Activated CD8-positive, alpha-beta T cell treated with anti-CD3 and anti-CD28 coated beads for 36 hours (primary cell): ENCODE data around the gene DHTKD1. TPM values are rescaled to one million over a fixed set of nuclear protein-coding genes. Genes with fewer than 3 reads are reported as not detected.
A peak's percentile ranks its signal among the peaks of the same experiment; 100 is the strongest.

Experiments used
- ATAC-seq: fragments of 200-7000 bp; cut with Tn5 transposase; one replicate; pipeline ENCODE4 v1.10.0; 2021; ENCODE audit warnings: mild to moderate bottlenecking, moderate library complexity
- CTCF ChIA-PET: fragments of 350-600 bp; sonication (Branson Sonifier 250); formaldehyde crosslinking; loops from one replicate; lab custom pipeline; 2021; ENCODE audit warnings: antibody characterized with exemption; lab: Charles Lee
- POLR2A ChIA-PET: fragments of 350-600 bp; sonication (Branson Sonifier 250); formaldehyde crosslinking; loops from one replicate; lab custom pipeline; 2021; ENCODE audit warnings: antibody characterized with exemption; lab: Charles Lee
- DNase-seq: peaks from one replicate; pipeline ENCODE4 v3.0.0-alpha.2; 2020
- H3K27ac Mint-ChIP-seq: one replicate; pipeline ENCODE4 v1.8.0; 2021; ENCODE audit warnings: mild to moderate bottlenecking, mixed read lengths
- H3K27me3 Mint-ChIP-seq: one replicate; pipeline ENCODE4 v1.8.0; 2021; ENCODE audit warnings: mixed read lengths
- H3K36me3 Mint-ChIP-seq: one replicate; pipeline ENCODE4 v1.8.0; 2021; ENCODE audit warnings: low read depth, mixed read lengths
- H3K4me1 Mint-ChIP-seq: one replicate; pipeline ENCODE4 v1.8.0; 2021; ENCODE audit warnings: low read depth, mixed read lengths
- H3K4me3 Mint-ChIP-seq: one replicate; pipeline ENCODE4 v1.8.0; 2021; ENCODE audit warnings: mild to moderate bottlenecking, moderate library complexity, mixed read lengths
- H3K9me3 Mint-ChIP-seq: one replicate; pipeline ENCODE4 v1.8.0; 2021; ENCODE audit warnings: mixed read lengths
- CTCF ChIP-seq: fragments of 200-600 bp; IDR thresholded peaks from one replicate; pipeline ENCODE4 v1.8.0; 2022; ENCODE audit warnings: antibody characterized with exemption, mild to moderate bottlenecking
- intact Hi-C: fragments of 100-400 bp; cut with micrococcal nuclease; formaldehyde crosslinking; loops from one replicate; pipeline ENCODE4 v1.10.0; 2022
- total RNA-seq, 2 experiments: library from RNA; stranded (reverse); gene quantifications; one replicate each; pipeline ENCODE4 v1.2.3, GENCODE V29; 2021

DHTKD1 gene
- total RNA-seq, 2 experiments from 2014 or later: 13.1 to 13.5 TPM

GRCh38 chr10:12097791-12098190, 29.0 kb downstream of the DHTKD1 start:
- no peak overlapping the region for H3K4me3 Mint-ChIP-seq
- peaks cover 16% of the 10 kb centered on the region for H3K36me3 Mint-ChIP-seq
- H3K9me3 Mint-ChIP-seq: no peaks in the 10 kb centered on the region

GRCh38 chr10:12098966-12099365, 30.2 kb downstream of the DHTKD1 start:
- DNase-seq (no peak), ATAC-seq (no peak)
- ChIA-PET POLR2A (interaction anchor here (0.6 to 1.0 kb wide), 2 partner anchors 20 to 97 kb away, joined by 3 read pairs; partner anchors contain the start of genes CDC123 and NUDT5), CTCF (no interaction called here)
- no peak for TF ChIP-seq CTCF
- no peaks in the 10 kb centered on the region for H3K9me3 Mint-ChIP-seq
- no peak overlapping the region for H3K27ac Mint-ChIP-seq
- no peaks in the 10 kb centered on the region for H3K4me1 Mint-ChIP-seq
- H3K27me3 Mint-ChIP-seq: no peaks in the 10 kb centered on the region
- peaks cover 21% of the 10 kb centered on the region for H3K36me3 Mint-ChIP-seq
- intact Hi-C loops: no loop called here
- no peak overlapping the region for H3K4me3 Mint-ChIP-seq

More at GRCh38 chr10:12097791-12098190, 29.0 kb downstream of the DHTKD1 start:
- ChIA-PET CTCF (no interaction called here), POLR2A (no interaction called here)
- H3K27ac Mint-ChIP-seq: no peak overlapping the region
- intact Hi-C loops: no loop called here
- no peak for ATAC-seq
- no peaks in the 10 kb centered on the region for H3K27me3 Mint-ChIP-seq
- no peaks in the 10 kb centered on the region for H3K4me1 Mint-ChIP-seq
- DNase-seq: no peak
- TF ChIP-seq CTCF: no peak

DNA sequence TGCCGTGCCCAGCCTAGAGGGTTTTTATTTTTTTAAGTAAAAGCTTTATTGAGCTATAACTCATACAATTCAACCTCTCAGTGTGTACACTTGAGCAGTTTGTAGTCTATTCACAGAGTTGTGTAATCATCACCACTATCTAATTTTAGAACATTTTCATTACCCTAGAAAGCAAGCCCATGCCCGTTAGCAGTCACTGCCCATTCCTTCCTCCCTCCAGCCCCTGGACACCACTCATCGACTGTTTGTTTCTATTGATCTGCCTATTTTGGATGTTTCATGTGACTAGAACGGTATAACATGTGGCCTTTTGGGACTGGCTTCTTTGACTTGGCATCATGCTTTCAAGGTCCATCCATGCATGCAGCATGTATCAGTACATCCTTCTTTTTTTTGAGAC, 35.0 kb downstream of the DHTKD1 start:
- intact Hi-C loops: no loop called here
- H3K4me3 Mint-ChIP-seq: no peak overlapping the region
- H3K36me3 Mint-ChIP-seq: peaks cover 33% of the 10 kb centered on the region
- POLR2A ChIA-PET: no interaction called here
- ATAC-seq (no peak), DNase-seq (no peak)
- H3K4me1 Mint-ChIP-seq: no peaks in the 10 kb centered on the region
- CTCF ChIA-PET: no interaction called here
- peak overlapping the region; percentile 4 for H3K27ac Mint-ChIP-seq
- H3K27me3 Mint-ChIP-seq: no peaks in the 10 kb centered on the region
- no peak for TF ChIP-seq CTCF
- no peaks in the 10 kb centered on the region for H3K9me3 Mint-ChIP-seq

GRCh38 chr10:12107781-12108180, 39.0 kb downstream of the DHTKD1 start:
- H3K4me3 Mint-ChIP-seq: no peak overlapping the region
- ATAC-seq (no peak), DNase-seq (no peak)
- no peak for TF ChIP-seq CTCF
- ChIA-PET CTCF (interaction anchor here (1.1 kb wide), 1 partner anchor 12 kb away, joined by 3 read pairs; no protein-coding TSS in a partner anchor), POLR2A (no interaction called here)
- H3K4me1 Mint-ChIP-seq: peaks cover 14% of the 10 kb centered on the region
- intact Hi-C loops: no loop called here
- no peaks in the 10 kb centered on the region for H3K9me3 Mint-ChIP-seq
- H3K36me3 Mint-ChIP-seq: peaks cover 40% of the 10 kb centered on the region
- H3K27ac Mint-ChIP-seq: no peak overlapping the region
- H3K27me3 Mint-ChIP-seq: no peaks in the 10 kb centered on the region

DNA sequence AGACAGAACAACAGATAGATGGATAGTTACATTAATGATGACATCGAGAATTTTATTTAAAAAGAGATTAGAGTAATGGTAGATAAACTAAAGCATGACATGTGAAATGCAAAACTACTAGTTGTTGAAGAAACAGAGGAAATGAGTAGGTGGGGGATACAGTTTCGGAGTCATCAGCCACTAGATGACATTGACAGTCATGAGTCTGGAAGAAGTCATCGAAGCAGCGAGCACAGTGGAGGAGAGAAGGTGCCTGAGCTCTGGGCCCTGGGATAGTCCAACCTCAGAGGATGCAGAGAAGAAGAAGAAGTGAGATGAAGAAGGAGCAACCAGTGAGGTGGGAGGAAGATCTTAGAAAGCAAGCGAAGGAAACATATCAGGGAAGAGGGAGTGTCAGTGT, 40.5 kb downstream of the DHTKD1 start:
- Mint-ChIP-seq H3K36me3 (peaks cover 39% of the 10 kb centered on the region), H3K27ac (no peak overlapping the region), H3K27me3 (no peaks in the 10 kb centered on the region), H3K4me3 (no peak overlapping the region), H3K4me1 (peaks cover 19% of the 10 kb centered on the region), H3K9me3 (no peaks in the 10 kb centered on the region)
- CTCF ChIA-PET: no interaction called here
- no peak for ATAC-seq
- POLR2A ChIA-PET: interaction anchor here (0.6 to 0.9 kb wide), 2 partner anchors 12 to 234 kb away, joined by 3 read pairs; no protein-coding TSS in a partner anchor
- TF ChIP-seq CTCF: no peak
- intact Hi-C loops: no loop called here
- no peak for DNase-seq
